Lower leg skin (tissue), 4 donors: Measurements from ENCODE around the gene ZNF444. TPM values are rescaled to one million over a fixed set of nuclear protein-coding genes. Genes with fewer than 3 reads are reported as not detected.

Source experiments
- DNase-seq, 2 donors: peaks; one replicate each; pipeline ENCODE4 v3.0.0-alpha.2; 2019; ENCODE audit warnings: low spot score in 2 of 2
- H3K4me3 ChIP-seq: fragments of 200-600 bp; sonication (generic); 2 replicates; pipeline ENCODE4 v1.5.1; 2017; ENCODE audit warnings: mild to moderate bottlenecking, low read depth; ENCODE audit not compliant: poor library complexity, severe bottlenecking
- POLR2A ChIP-seq, 2 donors: fragments of 450-650 bp; IDR thresholded peaks; one replicate each; pipeline ENCODE4 v1.6.1; 2016 to 2017; ENCODE audit warnings: antibody characterized with exemption in 2 of 2, mild to moderate bottlenecking in 1 of 2, moderate library complexity in 1 of 2
- WGBS, 2 donors: methylation state at CpG; one replicate each; pipeline ENCODE4 v1.1.5; 2018; 5-methylcytosine and 5-hydroxymethylcytosine counted together
- intact Hi-C: fragments of 100-400 bp; cut with DNase I; formaldehyde crosslinking; loops from one replicate; pipeline ENCODE4 v1.15.0; 2023; ENCODE audit warnings: low total_unique reads
- total RNA-seq, 4 donors: library from RNA; depleted of rRNA; stranded (reverse); fragments of >200 nt; gene quantifications; one replicate each; pipeline ENCODE4 v1.1.0, GENCODE V29; 2016
- TF ChIP-seq, protein P1 (sequence below), 3 donors: fragments of 450-650 bp; IDR thresholded peaks; one replicate each; pipeline ENCODE4 v1.5.1; 2016; ENCODE audit warnings: antibody characterized with exemption in 3 of 3, mild to moderate bottlenecking in 3 of 3, moderate library complexity in 2 of 3

Gene ZNF444
- total RNA-seq, 4 donors from 2014 or later, result 22.1 to 39.5 (median 30.6) TPM

DNA sequence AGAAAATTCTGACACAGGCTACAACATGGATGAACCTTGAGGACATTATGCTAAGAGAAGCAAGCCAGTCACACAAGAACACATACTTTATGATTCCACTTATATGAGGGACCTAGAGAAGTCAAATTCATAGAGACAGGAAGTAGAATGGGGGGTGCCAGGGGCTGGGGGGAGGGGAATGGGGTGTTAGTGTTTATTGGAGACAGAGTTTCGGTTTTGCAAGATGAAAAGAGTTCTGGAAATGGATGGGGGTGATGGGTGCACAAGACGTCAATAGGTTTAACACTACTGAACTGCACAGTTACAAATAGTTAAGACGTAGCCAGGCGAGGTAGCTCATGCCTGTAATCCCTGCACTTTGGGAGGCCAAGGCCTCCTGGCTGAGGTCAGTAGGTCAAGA, 16.5 kb upstream of the ZNF444 start:
- TF ChIP-seq, protein P1, sequence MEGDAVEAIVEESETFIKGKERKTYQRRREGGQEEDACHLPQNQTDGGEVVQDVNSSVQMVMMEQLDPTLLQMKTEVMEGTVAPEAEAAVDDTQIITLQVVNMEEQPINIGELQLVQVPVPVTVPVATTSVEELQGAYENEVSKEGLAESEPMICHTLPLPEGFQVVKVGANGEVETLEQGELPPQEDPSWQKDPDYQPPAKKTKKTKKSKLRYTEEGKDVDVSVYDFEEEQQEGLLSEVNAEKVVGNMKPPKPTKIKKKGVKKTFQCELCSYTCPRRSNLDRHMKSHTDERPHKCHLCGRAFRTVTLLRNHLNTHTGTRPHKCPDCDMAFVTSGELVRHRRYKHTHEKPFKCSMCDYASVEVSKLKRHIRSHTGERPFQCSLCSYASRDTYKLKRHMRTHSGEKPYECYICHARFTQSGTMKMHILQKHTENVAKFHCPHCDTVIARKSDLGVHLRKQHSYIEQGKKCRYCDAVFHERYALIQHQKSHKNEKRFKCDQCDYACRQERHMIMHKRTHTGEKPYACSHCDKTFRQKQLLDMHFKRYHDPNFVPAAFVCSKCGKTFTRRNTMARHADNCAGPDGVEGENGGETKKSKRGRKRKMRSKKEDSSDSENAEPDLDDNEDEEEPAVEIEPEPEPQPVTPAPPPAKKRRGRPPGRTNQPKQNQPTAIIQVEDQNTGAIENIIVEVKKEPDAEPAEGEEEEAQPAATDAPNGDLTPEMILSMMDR (IDR thresholded peaks at IDR 0.05), result no peak
- no peak for TF ChIP-seq POLR2A (IDR thresholded peaks at IDR 0.05)
- 87 to 94% methylated on average over 4 of the region's 4 CpGs for WGBS, 2 donors
- intact Hi-C loops, result no loop called here

DNA sequence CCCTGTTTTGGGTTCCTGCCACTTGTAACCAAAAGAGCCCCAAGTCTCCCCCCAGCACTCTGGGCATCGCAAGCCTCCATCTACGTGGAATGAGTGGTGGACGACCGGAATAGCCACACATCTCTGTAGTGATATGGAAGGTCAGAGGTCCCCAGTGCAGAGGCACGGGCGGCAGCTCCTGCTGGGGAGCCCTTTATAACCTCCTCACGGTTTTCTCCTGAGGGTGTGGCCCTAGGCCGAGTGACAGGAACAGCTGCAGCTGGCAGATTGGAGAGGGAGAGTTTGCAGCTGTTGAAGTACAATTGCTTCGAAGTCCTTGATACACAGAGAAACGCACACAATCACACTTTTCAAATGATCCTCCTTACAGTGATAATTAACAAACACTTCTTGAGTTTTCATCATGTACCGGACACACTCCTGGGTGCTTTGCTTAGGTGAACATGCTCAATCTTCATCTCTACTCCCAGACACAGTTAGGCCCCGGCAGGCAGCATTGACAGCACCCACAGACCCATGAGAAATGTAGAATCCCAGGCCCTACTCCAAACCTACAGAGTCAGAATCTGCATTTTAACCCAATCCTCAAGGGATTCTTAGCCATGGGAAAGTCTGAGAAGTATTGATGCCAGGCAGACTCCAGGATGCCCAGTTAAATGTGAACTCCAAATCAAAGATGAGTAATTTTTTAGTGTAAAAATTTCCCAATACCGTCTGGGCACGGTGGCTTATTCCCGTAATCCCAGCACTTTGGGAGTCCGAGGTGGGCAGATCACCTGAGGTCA, 15.1 kb upstream of the ZNF444 start:
- no peak overlapping the region for H3K4me3 ChIP-seq
- DNase-seq, result no peak
- 61 to 68% methylated on average over 16 of the region's 16 CpGs for WGBS, 2 donors
- TF ChIP-seq, protein P1 (IDR thresholded peaks at IDR 0.05), result no peak
- TF ChIP-seq POLR2A (IDR thresholded peaks at IDR 0.05), result no peak
- intact Hi-C loops, result no loop called here

More for the DNA sequence above, 16.5 kb upstream of the ZNF444 start:
- H3K4me3 ChIP-seq, result no peak overlapping the region
- no peak for DNase-seq

DNA sequence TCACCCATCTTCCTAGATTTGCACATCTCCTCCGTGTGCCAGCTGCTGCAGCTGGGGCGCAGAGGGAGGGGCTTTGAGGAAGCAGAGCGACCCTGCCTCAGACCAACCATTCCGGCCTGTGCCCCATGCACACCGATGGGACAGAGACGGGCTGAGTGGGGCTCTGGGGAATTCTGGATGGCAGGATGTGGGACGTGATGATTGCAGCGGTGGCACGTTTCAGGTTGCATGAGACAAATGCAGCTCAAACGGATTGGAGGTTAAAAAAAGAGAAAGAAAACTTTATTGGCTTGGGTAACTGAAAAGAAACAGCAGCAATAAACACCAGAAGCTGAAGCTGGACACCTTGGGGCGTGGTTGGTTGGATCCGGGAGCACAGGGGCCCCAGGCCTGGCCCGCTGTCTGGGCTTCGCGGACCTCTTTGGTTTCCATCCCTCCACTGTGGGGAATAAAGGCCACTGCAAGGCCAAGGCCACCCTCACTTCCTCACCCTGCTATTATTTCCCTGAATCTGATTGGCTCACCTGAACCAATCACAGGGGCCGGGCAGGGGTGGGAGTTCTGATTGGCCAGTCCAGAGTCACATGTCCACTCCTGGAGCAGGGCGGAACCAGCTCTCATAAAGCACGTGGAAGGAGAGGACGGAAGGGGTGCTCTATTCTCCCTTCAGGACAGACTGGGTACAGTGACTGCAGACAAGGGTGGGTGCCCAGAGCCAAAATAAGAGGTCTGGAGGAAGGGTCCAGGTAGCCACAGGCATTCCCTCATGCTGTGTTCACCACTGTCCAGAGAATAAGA, 13.9 kb upstream of the ZNF444 start:
- no peak for DNase-seq
- 81% methylated on average over 19 of the region's 19 CpGs for WGBS, 2 donors
- intact Hi-C loops, result no loop called here
- TF ChIP-seq POLR2A (IDR thresholded peaks at IDR 0.05), result no peak
- TF ChIP-seq, protein P1 (IDR thresholded peaks at IDR 0.05), result no peak
- H3K4me3 ChIP-seq, result no peak overlapping the region

DNA sequence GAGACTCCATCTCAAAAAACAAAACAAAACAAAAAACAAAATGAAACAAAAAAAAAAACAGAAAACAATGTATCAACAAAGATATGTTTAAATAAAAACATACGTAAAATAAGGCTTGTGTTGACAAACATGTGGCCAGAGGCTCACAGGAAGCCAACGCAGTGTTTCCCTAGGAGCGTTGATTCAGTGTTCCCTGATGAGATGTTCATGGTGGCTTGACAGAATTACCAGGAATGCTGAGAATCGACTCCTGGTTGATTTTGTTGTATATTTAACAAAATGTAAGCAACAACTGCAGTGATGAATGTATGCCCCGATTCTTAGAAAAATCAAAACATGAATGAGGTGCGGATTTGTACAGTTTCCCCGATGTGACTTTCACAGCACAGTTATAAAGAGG, 11.1 kb upstream of the ZNF444 start:
- WGBS, 2 donors, result 80 to 81% methylated on average over 7 of the region's 7 CpGs
- H3K4me3 ChIP-seq, result no peak overlapping the region
- DNase-seq, result no peak
- intact Hi-C loops, result no loop called here
- no peak for TF ChIP-seq POLR2A (IDR thresholded peaks at IDR 0.05)
- TF ChIP-seq, protein P1 (IDR thresholded peaks at IDR 0.05), result no peak

DNA sequence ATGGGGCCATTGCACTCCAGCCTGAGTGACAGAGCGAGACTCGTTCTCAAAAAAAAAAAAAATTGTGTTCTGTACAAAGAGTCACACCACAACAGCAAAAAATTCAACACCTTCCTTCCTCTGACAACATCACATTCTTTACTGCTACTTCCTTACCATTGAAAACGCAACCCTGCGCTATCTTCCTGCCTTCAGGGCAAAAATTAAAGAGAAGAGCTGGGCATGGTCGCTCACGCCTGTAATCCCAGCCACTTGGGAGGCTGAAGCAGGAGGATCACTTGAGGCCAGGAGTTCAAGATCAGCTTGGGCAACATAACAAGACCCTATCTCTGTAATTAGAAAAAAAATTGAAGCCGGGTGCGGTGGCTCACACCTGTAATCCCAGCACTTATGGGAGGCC, 9.4 kb upstream of the ZNF444 start:
- 85 to 88% methylated on average over 8 of the region's 8 CpGs for WGBS, 2 donors
- intact Hi-C loops, result no loop called here
- no peak for DNase-seq
- no peak overlapping the region for H3K4me3 ChIP-seq
- TF ChIP-seq, protein P1 (IDR thresholded peaks at IDR 0.05), result no peak
- no peak for TF ChIP-seq POLR2A (IDR thresholded peaks at IDR 0.05)
